Inferior parietal cortex (tissue), 1 donor: ENCODE measurements around the gene MLYCD.

ENCODE experiments used
- DNase-seq: peaks from one replicate; pipeline ENCODE4 v3.0.0-alpha.2; 2016; ENCODE audit errors: extremely low spot score

MLYCD gene

DNA sequence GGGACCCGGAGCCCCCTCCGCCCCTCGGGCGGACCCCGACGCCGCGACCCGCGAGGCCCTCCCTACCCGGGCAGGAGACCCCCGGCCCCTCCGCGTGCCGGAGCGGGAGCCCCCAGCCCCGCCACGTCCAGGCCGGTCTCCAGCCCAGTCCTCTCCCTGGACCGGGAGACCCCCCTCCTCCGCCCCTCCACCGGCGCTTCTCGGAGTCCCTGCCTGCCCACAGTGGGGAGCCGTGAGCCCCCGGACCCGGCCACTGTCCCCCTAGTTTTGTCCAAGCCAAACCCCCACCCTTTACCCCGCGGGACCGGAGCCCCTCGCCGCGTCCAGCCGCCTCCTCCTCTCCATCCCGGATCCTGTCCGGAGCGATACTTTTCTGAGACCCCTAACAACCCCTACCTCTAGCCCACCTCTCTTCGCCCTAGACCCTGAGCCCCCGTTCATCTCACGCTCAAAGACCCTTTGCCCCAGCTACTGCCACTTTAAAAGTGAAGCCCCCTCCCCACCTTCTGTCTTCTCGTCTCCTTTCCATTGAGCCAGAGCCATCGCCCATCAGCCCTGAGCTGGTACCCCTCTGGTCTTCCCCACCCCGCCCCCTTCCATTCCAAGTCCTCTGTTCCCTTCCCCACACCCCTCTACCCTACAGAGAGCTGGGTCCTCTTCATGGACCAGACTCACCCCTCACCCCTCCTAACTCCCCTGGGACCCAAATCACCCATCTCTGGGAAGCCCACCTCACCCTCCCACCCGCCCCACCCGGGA lies 70.2 kb downstream of the MLYCD start:
- DNase-seq, result no peak

GRCh38 chr16:83969771-83970429 lies 71.0 kb downstream of the MLYCD start:
- no peak for DNase-seq

- DNase-seq, result no peak
These were observed 71.5 kb downstream of the MLYCD start for GRCh38 chr16:83970430-83970815.

GRCh38 chr16:83971165-83972130 lies 72.5 kb downstream of the MLYCD start:
- DNase-seq, result no peak

DNA sequence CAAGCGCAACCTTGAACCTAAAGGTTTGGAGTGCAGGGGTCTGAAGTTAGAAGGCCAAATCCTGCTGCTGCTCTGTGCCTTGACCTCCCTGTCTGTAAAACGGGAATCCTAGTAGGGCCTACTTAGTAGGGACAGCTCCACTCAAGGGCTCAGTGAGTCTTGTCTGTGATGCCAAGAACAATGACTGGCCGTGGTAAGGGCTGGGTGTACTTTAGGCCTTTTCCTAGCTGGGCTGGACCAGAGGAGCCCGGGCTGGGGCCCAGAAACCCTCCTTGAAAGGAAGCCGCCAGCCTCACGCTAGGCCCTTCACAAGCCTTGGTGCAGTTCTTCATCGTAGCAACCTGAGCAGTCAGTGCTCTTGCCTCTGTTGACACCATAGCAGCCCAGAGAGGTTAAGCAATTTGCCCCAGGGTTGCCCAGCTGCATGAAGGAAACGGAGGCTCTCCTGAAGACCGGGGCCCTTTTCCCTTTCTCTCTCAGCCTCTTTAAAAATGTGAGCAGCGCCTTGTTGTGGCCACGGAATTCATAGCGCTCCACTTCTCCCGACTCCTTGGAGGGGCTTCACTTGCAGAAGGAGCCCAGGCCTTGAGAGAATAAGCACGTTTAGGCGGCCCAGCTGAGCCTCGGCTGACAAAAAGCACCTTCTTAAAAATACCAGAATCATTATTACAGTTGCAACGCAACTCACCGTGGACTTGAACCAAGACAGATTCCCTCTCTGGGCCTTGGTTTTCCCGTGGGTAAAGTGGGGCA lies 73.5 kb downstream of the MLYCD start:
- no peak for DNase-seq

DNA sequence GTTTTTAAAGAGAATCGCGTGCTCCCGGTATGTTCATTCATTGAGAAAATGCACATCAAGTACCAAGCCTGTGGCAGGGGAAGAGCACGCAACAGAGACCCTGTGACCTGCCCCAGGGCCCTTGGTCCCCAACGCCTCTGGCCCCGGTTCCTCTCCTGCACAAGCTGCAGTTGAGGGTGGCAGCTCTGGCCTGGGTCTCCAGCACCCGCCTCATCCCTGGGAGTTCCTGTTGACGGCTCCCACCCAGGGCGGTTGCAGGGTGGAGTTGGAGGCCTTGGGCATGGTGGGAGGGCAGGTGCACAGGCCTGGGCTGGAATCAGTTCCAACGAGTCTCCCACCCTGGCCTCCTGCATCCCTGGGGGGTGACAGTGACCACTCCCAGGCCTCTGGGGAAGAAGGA lies 74.2 kb downstream of the MLYCD start:
- no peak for DNase-seq

- DNase-seq, result no peak
These were observed 74.9 kb downstream of the MLYCD start for GRCh38 chr16:83973581-83974385.

DNA sequence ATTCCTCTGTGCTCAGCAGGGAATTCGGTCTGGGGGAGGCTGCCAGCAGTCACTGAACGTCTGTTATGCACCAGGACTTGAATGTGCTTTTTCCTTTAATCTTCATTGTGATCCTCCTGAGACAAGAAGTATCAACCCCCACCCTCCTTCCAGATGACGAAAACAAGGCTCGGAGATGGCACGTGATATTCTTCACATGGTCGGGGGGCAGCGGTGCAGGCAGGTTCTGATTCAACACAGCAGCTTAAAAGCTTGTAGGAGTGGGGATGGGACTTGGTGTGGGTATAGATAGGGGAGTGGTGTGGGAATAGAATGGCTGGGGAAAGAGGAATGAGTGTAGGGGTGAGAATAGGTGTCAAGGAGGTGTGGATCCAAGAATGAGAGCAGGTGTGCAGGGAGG lies 75.6 kb downstream of the MLYCD start:
- DNase-seq, result no peak

DNA sequence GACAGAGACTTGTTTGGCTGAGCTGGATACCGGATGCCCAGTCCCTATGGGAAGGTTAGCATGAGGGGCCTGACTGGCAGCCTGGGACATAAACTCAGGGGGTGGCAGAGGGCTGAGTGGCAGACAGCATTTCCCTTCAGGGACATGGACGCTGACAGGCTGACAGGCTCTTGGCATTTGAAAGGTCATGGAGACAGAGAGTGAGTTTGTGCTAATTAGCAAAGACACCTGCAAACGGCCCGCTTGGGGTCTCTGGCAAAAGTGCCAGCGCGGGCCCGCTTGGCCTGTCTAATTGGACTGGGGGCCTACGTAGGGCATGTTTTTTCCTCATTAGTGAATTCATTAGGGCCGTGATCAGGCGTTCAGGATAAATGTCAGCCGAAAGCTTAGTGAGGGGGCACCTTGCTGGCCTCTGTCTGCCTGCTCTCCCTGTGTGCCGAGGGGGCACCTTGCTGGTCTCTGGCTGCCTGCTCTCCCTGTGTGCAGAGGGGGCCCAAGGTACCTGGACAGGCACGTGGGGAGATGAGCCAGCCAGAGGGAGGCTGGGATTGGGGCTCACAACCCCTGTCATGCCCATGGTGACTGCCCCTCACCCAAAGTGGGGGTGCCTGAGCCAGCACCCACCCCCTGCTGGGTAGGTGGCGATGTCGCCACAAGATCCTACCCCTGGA lies 76.8 kb downstream of the MLYCD start:
- no peak for DNase-seq
